Measurements from ENCODE around the gene TMEM259. TPM values are rescaled to one million over a fixed set of nuclear protein-coding genes. Genes with fewer than 3 reads are reported as not detected.

TMEM259 gene
- total RNA-seq, 2 experiments from 2014 or later = 172 to 212 TPM

DNA sequence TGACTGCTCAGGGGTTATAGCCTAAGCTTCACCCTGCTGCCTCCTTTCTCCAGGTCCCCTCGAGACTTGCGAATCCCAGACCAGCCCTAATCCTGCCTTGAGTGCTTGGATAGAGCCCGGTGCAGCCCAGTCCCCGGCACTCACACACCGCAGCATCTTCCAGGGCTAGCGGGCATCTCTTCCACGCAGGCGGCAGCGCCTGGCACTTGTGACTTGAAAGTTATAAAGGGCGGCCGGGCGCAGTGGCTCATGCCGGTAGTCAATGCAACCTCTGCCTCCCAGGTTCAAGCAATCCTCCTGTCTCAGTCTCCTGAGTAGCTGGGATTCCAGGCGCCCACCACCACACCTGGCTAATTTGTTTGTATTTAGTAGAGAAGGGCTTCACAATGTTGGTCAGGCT, 34.8 kb downstream of the TMEM259 start:
- peaks cover 9% of the 10 kb centered on the region for H3K36me3 Mint-ChIP-seq
- H3K4me3 Mint-ChIP-seq = no peak overlapping the region
- CTCF ChIA-PET = interaction anchor here (1.2 to 9.9 kb wide), 4 partner anchors 11 to 254 kb away, joined by 3 to 163 read pairs (median 14); no protein-coding TSS in a partner anchor
- H3K27me3 Mint-ChIP-seq = no peaks in the 10 kb centered on the region
- H3K27ac Mint-ChIP-seq = no peak overlapping the region
- no peak for ATAC-seq
- H3K9me3 Mint-ChIP-seq (ENCODE audit: low read depth) = no peaks in the 10 kb centered on the region
- DNase-seq = no peak
- peaks cover 32% of the 10 kb centered on the region for H3K4me1 Mint-ChIP-seq

DNA sequence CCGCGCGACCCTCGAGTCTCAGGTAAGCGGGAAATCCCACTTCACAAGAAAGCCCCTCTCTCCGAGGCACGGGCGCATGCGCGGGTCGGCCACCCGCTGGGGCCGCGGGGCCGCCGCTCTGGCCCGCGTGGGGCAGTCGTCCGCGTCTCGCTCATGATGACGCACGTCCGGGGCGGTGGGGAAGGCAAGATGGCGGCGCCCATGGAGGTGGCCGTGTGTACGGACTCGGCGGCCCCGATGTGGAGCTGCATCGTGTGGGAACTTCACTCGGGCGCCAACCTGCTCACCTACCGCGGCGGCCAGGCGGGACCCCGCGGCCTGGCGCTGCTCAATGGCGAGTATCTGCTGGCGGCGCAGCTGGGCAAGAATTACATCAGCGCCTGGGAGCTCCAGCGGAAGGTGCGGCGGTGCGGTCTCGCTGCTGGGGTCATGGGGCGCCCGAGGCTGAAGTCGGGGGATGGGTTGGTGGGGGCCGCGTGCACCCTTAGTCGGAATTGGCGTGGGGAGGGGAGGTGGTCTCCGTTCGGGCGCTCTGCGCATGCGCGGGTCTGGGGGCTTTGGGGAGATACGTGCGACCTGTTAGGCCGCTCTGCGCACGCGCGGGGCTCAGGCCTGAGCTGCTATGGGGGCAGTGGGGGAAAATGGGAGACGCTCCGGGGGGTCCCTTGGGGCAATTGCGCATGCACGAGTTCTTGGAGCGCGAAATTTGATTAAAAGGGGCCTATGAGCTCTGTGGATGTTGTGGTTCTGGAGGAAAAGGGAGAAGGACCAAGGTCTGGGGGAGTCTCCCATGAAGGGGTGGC, 36.6 kb downstream of the TMEM259 start, which contains the start of gene WDR18:
TSS of gene WDR18 (plus strand) at position 181 of the 803 bp plus-strand sequence. CDS start at position 190, 9 bp downstream.
- H3K4me3 Mint-ChIP-seq = peak within 1 kb of the TSS; percentile 90
- peak within 1 kb of the TSS; percentile 89 for H3K27ac Mint-ChIP-seq
- H3K9me3 Mint-ChIP-seq (ENCODE audit: low read depth) = no peaks in the 10 kb centered on the region
- CTCF ChIA-PET = interaction anchor here (0.7 to 9.9 kb wide), 32 partner anchors 13 to 562 kb away, joined by 3 to 163 read pairs (median 4); partner anchors contain the start of genes ABCA7, CFD and GPX4
- ATAC-seq = peak; percentile 93
- H3K4me1 Mint-ChIP-seq = peaks cover 29% of the 10 kb centered on the region
- peaks cover 4% of the 10 kb centered on the region for H3K36me3 Mint-ChIP-seq
- H3K27me3 Mint-ChIP-seq = no peaks in the 10 kb centered on the region
- DNase-seq = peak; percentile 94

DNA sequence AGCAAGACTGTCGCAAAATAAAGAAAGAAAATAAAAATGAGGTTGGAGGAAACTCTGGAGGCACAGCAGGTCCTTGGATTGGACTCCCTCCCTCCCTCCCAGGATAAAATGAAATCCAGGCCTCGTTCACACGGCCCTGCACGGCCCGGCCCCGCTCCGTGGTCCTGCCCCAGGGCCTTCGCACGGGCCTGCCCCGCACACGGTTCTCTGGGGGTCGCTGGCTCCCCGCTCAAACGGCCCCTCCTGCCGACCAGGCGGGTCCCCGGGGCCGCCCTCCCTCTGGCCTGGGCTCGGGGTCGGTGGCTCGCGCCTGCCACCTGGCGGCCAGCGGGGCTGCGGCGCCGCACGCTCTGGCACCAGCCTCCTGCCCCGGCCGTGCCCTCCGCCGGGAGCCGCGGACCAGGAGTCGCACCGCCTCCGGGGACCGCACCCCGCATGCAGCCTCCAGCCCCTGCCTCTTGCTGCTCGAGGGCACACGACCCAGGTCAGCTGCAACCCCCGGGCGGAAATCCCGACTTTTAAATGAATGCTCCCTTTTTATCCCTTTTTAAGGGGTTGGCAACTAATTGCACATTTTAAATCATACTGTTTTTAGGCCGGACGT, 38.3 kb downstream of the TMEM259 start:
- no peaks in the 10 kb centered on the region for H3K27me3 Mint-ChIP-seq
- peak; percentile 82 for ATAC-seq

GRCh38 chr19:980133-980998, 40.6 kb downstream of the TMEM259 start:
- Mint-ChIP-seq H3K4me3 (no peak overlapping the region), H3K36me3 (no peaks in the 10 kb centered on the region), H3K27ac (no peak overlapping the region), H3K27me3 (no peaks in the 10 kb centered on the region), H3K9me3 (ENCODE audit: low read depth) (no peaks in the 10 kb centered on the region), H3K4me1 (peaks cover 11% of the 10 kb centered on the region)
- CTCF ChIA-PET = interaction anchor here (0.6 to 9.9 kb wide), 2 partner anchors 18 to 58 kb away, joined by 3 to 163 read pairs; no protein-coding TSS in a partner anchor
- ATAC-seq = no peak
- no peak for DNase-seq

More for the DNA sequence above, 38.3 kb downstream of the TMEM259 start:
- H3K4me3 Mint-ChIP-seq = no peak overlapping the region
- CTCF ChIA-PET = interaction anchor here (0.8 to 9.9 kb wide), 12 partner anchors 13 to 258 kb away, joined by 3 to 163 read pairs (median 4); no protein-coding TSS in a partner anchor
- DNase-seq = peak; percentile 80
- H3K9me3 Mint-ChIP-seq (ENCODE audit: low read depth) = no peaks in the 10 kb centered on the region
- peaks cover 1% of the 10 kb centered on the region for H3K36me3 Mint-ChIP-seq
- peaks cover 16% of the 10 kb centered on the region for H3K4me1 Mint-ChIP-seq
- H3K27ac Mint-ChIP-seq = peak overlapping the region; percentile 61

GRCh38 chr19:979318-979741, 41.6 kb downstream of the TMEM259 start:
- Mint-ChIP-seq H3K27ac (no peak overlapping the region), H3K36me3 (no peaks in the 10 kb centered on the region), H3K4me3 (no peak overlapping the region), H3K4me1 (peaks cover 4% of the 10 kb centered on the region), H3K27me3 (no peaks in the 10 kb centered on the region), H3K9me3 (ENCODE audit: low read depth) (no peaks in the 10 kb centered on the region)
- ATAC-seq = no peak
- CTCF ChIA-PET = interaction anchor here (1.0 to 9.9 kb wide), 2 partner anchors 47 to 57 kb away, joined by 3 to 163 read pairs; no protein-coding TSS in a partner anchor
- no peak for DNase-seq

GRCh38 chr19:977058-977464, 43.9 kb downstream of the TMEM259 start:
- DNase-seq (no peak), ATAC-seq (no peak)
- no peaks in the 10 kb centered on the region for H3K27me3 Mint-ChIP-seq
- H3K9me3 Mint-ChIP-seq (ENCODE audit: low read depth) = no peaks in the 10 kb centered on the region
- no peak overlapping the region for H3K4me3 Mint-ChIP-seq
- no peaks in the 10 kb centered on the region for H3K4me1 Mint-ChIP-seq
- CTCF ChIA-PET = interaction anchor here (0.6 to 9.9 kb wide), 3 partner anchors 11 to 55 kb away, joined by 3 to 163 read pairs (median 4); no protein-coding TSS in a partner anchor
- H3K36me3 Mint-ChIP-seq = peaks cover 5% of the 10 kb centered on the region
- no peak overlapping the region for H3K27ac Mint-ChIP-seq

- H3K9me3 Mint-ChIP-seq (ENCODE audit: low read depth) = no peaks in the 10 kb centered on the region
- peaks cover 7% of the 10 kb centered on the region for H3K36me3 Mint-ChIP-seq
- H3K4me1 Mint-ChIP-seq = no peaks in the 10 kb centered on the region
- no peaks in the 10 kb centered on the region for H3K27me3 Mint-ChIP-seq
- no peak overlapping the region for H3K4me3 Mint-ChIP-seq
- CTCF ChIA-PET = interaction anchor here (0.7 to 1.3 kb wide), 2 partner anchors 54 to 421 kb away, joined by 3 to 4 read pairs; no protein-coding TSS in a partner anchor
- no peak overlapping the region for H3K27ac Mint-ChIP-seq
- DNase-seq = no peak
- no peak for ATAC-seq
These were observed 44.4 kb downstream of the TMEM259 start for GRCh38 chr19:976476-976875.

DNA sequence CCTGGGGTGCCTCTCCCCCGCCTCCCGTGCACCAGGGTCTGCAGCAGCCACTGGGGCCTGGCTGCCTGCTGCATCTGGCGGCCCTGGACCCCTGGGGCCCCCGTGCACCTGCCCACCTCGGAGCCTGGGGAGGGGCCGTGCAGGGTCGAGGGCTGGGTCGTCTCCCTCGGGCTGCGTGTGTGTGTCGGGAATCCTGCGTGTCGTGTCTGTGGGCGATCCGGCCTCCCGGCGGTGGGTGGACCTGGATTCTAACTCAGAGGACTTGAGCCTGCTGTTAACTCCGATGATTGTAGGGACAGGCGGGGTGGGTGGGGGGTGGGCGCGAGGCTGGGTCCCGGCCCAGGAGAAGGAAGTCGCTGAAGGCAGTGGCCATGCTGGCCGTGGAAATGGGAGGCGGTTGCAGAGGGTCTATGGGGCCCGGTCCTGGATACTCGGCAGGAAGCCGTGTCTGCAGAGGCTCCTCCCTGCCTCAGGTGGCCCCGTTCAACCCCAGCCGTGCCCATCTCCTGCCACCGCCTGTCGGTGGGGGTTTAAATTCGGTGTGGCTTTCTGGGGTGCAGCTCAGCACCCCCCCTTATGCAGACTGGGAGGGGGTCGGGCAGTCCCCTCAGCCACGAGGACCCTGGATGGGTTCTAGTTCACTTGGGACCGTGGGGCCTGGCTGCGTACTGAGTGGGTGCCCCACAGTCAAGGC, 46.2 kb downstream of the TMEM259 start:
- ATAC-seq = no peak
- CTCF ChIA-PET = no interaction called here
- peaks cover 20% of the 10 kb centered on the region for H3K36me3 Mint-ChIP-seq
- H3K4me3 Mint-ChIP-seq = no peak overlapping the region
- no peaks in the 10 kb centered on the region for H3K4me1 Mint-ChIP-seq
- no peak for DNase-seq
- H3K27me3 Mint-ChIP-seq = no peaks in the 10 kb centered on the region
- peaks cover 2% of the 10 kb centered on the region for H3K9me3 Mint-ChIP-seq (ENCODE audit: low read depth)
- no peak overlapping the region for H3K27ac Mint-ChIP-seq

DNA sequence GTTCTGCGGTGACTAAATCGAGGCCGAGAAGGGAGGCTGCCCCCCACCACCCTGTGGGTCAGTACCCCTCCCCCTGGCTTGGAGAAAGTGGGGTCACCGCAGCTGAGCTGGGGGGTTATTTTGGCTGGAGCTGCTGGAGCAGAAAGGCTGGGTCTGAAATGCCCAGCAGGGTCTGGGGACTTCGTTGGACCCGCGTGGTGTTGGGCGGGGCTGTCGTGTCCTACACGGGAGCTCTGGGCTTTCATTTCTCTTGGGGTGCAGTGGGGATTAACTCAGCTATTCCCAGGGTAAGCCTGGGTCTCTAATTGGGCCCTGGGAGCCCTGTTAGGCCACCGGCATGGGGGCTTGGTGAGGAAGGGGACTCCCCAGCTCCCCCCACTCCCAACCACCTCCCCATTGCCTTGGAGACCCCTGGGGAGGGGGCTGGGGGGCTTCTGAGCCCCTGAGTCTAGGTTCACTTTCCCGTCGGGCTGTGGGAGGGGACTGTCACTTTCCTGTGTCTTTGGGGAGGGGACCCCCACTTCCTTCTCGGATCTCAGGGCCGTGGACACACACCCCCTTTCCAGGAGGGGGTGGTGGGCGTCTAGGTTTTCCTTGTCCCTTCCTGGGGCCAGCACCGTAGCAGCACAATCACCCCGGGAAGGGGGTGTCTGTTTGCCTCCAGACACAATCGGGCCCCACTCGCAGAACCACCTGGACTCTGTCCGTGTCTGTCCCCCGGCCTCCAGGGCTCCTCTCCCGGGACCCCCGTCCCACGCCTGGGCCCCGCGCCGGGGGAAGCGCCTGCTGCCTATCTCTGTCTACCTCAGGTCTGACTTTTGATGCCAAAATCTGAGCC, 47.0 kb downstream of the TMEM259 start:
- Mint-ChIP-seq H3K27ac (no peak overlapping the region), H3K4me1 (no peaks in the 10 kb centered on the region), H3K4me3 (no peak overlapping the region), H3K9me3 (ENCODE audit: low read depth) (peaks cover 2% of the 10 kb centered on the region), H3K36me3 (peaks cover 23% of the 10 kb centered on the region), H3K27me3 (no peaks in the 10 kb centered on the region)
- ATAC-seq (no peak), DNase-seq (no peak)
- CTCF ChIA-PET = no interaction called here

GRCh38 chr19:972281-972680, 48.6 kb downstream of the TMEM259 start:
- no peaks in the 10 kb centered on the region for H3K27me3 Mint-ChIP-seq
- CTCF ChIA-PET = interaction anchor here (0.6 to 1.0 kb wide), 3 partner anchors 32 to 533 kb away, joined by 3 to 4 read pairs (median 4); no protein-coding TSS in a partner anchor
- DNase-seq (no peak), ATAC-seq (no peak)
- no peak overlapping the region for H3K4me3 Mint-ChIP-seq
- no peaks in the 10 kb centered on the region for H3K4me1 Mint-ChIP-seq
- H3K27ac Mint-ChIP-seq = peak overlapping the region; percentile 2
- peaks cover 33% of the 10 kb centered on the region for H3K36me3 Mint-ChIP-seq
- H3K9me3 Mint-ChIP-seq (ENCODE audit: low read depth) = peaks cover 2% of the 10 kb centered on the region

DNA sequence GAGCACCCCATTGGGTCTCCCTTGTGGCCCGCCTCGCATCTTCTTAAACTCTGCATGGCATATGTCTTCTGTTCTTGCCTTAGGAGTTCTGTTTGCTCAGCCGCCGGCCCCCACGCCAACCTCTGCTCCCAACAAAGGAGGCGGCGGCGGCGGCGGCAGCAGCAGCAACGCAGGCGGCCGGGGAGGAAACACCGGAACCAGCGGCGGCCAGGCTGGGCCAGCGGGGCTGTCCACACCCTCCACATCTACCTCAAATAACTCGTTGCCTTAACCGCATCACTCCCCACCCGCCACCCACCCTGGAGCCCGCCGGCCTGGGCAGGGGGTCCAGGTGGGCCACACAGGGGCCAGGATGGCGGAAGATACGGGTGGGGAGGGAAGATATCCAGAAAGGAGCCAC, 49.1 kb downstream of the TMEM259 start:
- H3K4me1 Mint-ChIP-seq = no peaks in the 10 kb centered on the region
- CTCF ChIA-PET = interaction anchor here (0.8 to 1.1 kb wide), 5 partner anchors 10 to 214 kb away, joined by 3 to 4 read pairs (median 4); no protein-coding TSS in a partner anchor
- H3K27me3 Mint-ChIP-seq = no peaks in the 10 kb centered on the region
- H3K27ac Mint-ChIP-seq = no peak overlapping the region
- peaks cover 37% of the 10 kb centered on the region for H3K36me3 Mint-ChIP-seq
- peaks cover 2% of the 10 kb centered on the region for H3K9me3 Mint-ChIP-seq (ENCODE audit: low read depth)
- H3K4me3 Mint-ChIP-seq = no peak overlapping the region
- no peak for DNase-seq
- ATAC-seq = no peak
